Activated CD4-positive, alpha-beta T cell treated with anti-CD3 and anti-CD28 coated beads, Interleukin-2, amount 50 U/mL, for 4 hours (primary cell): ENCODE measurements around the gene SAMD15.
A peak's percentile ranks its signal among the peaks of the same experiment; 100 is the strongest.
"Not testable (repeated sequence)": the region's sequence is repeated elsewhere in the genome, so short reads cannot be mapped to it uniquely, and the experiment has no call there.

Experiments used
- DNase-seq, 2 experiments: peaks; one replicate each; pipeline ENCODE4 v3.0.0-alpha.2; 2020

SAMD15 gene

GRCh38 chr14:77375973-77376770, 1.0 kb upstream of the SAMD15 start:
- DNase-seq: peak; percentile 21 to 23

DNA sequence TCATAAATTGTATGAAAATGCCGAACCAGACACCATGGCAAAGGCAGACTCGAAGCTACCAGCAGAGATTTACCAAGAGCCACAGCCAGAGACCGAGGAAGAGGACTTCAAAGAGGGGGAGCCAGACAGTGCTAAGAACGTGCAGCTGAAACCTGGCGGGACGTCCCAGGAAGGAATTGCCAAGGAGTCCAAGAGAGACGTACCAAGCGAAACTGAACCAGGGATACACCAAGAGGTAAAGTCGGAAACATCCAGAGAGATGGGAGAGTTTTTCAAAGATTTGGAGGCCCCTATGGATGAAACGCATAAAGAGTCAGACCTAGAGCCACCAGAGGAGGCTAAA, 294 bp downstream of the SAMD15 start:
- no peak for DNase-seq

- DNase-seq: no peak
Measured at GRCh38 chr14:77378701-77379100, 1.5 kb downstream of the SAMD15 start.

GRCh38 chr14:77390188-77390587, 13.0 kb downstream of the SAMD15 start:
- no peak for DNase-seq

DNA sequence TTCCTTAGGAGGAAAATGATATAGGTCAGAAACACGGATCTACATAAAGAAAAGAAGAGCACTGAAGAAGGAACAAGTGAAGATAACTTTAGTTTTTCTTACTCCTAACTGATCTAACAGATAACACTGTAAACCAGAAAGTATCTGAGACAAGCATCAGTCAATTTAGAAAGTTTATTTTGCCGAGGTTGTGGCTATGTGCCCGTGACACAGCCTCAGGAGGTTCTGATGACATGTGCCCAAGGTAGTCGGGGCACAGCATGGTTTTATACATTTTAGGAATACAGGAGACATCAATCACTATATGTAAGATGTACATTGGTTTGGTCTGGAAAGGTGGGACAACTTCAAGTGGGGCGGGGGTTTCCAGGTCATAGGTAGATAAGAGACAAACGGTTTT, 23.0 kb downstream of the SAMD15 start:
- DNase-seq: no peak

DNA sequence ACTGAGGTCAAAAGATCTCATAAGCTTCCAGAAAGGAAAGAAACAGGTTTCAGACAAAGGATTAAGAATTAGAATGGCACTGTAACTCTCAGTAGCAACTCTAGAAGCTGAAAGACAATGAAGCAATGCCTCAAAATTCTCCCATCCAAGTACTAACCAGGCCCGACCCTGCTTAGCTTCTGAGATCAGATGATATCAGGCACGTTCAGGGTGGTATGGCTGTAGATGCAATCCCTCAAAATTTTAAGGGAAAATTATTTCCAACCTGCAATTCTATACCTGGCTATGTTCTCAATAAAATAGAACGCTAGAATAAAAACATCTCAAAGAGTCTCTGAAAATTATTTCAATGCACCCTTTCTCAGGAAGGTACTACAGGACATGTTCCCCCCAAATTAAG, 26.6 kb downstream of the SAMD15 start:
- no peak for DNase-seq

GRCh38 chr14:77406086-77406485, 28.9 kb downstream of the SAMD15 start:
- no peak for DNase-seq

DNA sequence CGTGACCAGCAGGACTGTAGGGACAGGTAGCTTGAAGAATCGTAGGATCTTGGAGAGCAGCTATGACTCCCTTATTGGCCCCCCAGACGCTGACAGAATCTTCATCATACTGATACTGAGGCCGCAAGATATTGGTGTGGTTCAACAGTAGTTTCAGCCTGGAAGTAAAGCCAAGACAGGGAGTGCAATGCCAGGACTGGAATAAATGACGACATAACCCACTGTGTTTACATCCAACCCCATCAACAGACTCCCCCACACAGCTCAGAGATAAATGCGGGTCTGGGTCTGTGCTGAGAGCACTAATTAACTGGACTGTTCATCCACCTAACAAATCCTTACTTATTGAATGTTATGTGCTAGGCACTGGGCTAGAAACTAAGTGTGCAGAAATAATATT, 29.5 kb downstream of the SAMD15 start:
- DNase-seq: no peak

GRCh38 chr14:77407158-77407557, 30.0 kb downstream of the SAMD15 start:
- DNase-seq: no peak

GRCh38 chr14:77409131-77409533, 32.0 kb downstream of the SAMD15 start:
- no peak for DNase-seq

- not testable (repeated sequence) for DNase-seq
Measured at GRCh38 chr14:77415403-77416030, 38.3 kb downstream of the SAMD15 start.

GRCh38 chr14:77416098-77416497, 38.9 kb downstream of the SAMD15 start:
- not testable (repeated sequence) for DNase-seq

GRCh38 chr14:77416836-77417235, 39.7 kb downstream of the SAMD15 start:
- no peak for DNase-seq

GRCh38 chr14:77421201-77421600, 44.0 kb downstream of the SAMD15 start:
- no peak for DNase-seq

- DNase-seq: no peak
Measured at GRCh38 chr14:77423423-77423822, 46.2 kb downstream of the SAMD15 start, which contains the start of gene NOXRED1. Gene NOXRED1, minus strand, starts transcription at chr14:77423523. Its CDS starts 634 bp downstream, at chr14:77422889.

DNA sequence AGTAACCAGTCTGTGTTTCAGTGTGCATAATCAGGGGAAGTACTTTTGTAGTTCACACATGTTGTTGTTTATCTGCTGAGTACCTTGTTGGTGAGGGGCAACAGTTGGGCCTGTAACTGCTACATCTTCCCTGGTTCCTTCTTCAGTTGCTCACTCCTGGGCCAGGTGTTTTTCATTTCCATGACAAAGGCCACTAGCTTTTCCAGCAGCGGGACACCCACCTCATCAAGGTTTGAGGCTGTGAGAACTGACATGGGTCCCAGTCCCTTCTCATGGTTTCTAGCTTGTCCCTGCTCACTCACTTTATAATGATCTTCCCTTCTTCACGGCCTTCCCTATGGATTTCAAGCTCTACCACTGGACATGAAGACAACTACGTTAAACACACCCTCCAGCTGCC, 47.7 kb downstream of the SAMD15 start:
- DNase-seq: no peak

DNA sequence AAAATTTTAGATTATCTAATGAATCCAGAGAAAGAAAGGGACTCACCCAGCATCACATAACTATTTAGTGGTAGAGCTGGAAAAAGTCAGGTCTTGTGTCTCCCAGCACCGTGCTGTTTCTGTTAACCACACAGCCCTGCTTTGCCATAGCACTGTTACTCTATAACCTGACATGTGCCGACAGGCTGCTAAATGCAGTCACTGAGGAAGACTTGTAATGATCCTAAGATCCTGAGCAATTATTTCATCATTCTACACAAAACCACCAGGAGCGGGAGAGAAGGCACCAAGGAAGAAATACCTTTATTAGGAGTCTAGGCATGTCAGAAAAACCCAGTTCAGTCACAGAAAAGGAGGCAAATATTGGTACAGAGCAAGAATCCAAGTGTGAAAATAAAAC, 49.2 kb downstream of the SAMD15 start:
- no peak for DNase-seq

- no peak for DNase-seq
Measured at GRCh38 chr14:77436042-77436441, 58.9 kb downstream of the SAMD15 start.

GRCh38 chr14:77438596-77438995, 61.4 kb downstream of the SAMD15 start:
- no peak for DNase-seq

DNA sequence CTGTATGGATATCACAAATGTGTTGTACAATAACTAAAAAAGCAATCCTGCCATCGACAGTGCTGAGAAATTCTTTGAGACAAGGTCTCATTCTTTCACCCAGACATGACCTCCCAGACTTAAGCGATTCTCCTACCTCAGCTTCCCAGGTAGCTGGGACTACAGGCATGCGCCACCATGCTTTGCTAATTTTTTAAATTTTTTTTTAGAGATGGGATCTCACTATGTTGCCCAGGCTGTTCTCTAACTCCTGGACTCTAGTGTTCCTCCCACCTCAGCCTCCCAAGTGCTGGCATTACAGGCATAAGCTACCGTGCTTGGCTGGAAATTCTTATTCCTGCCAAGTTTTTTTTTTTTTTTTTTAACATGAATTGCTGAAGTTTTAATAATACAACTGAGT, 62.7 kb downstream of the SAMD15 start:
- DNase-seq: no peak
